ENCODE results near the gene PARD3.

The PARD3 gene

DNA sequence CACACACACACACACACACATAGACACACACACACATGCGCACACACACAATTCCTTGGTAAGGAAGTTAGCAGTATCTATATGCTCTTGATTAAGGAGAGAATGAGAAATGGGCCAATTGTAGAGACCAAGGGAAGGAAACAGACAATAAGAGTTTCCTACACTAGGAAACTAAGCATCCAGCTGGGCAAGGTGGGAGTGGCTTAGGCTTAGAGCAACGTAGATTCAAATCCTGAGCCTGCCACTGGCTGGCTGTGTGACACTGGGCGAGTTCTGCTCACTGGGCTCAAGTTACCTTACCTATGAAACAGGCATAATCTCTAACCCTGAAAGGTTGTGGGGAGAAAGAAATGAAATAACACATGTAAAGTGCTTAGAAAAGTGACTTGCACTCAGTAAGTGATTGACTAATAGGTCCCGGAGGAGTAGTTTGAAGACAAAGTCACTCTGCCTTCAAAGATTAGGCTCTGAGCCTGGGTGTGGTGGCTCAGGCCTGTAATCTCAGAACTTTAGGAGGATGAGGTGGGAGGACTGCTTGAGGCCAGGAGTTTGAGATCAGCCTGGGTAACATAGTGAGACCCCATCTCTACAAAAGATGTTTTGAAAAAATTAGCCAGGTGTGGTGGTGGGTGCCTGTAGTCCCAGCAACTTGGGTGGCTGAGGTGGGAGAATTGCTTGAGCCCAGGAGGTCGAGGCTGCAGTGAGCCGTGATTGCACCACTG is 701.4 kb downstream of the PARD3 start:
- Histone ChIP-seq H3K36me3 (ENCODE audit: control insufficient read depth in 1 of 2, insufficient read depth in 2 of 2, low read length in 2 of 2) (no peaks in the 10 kb centered on the region), H3K4me1 (ENCODE audit: control insufficient read depth in 1 of 2, insufficient read depth in 2 of 2, low read length in 2 of 2) (peaks cover 0 to 2% of the 10 kb centered on the region in 2 experiments)
- WGBS (ENCODE audit: extremely low coverage, insufficient coverage, insufficient read length): no CpG with 5 or more reads among the region's 6 CpGs

DNA sequence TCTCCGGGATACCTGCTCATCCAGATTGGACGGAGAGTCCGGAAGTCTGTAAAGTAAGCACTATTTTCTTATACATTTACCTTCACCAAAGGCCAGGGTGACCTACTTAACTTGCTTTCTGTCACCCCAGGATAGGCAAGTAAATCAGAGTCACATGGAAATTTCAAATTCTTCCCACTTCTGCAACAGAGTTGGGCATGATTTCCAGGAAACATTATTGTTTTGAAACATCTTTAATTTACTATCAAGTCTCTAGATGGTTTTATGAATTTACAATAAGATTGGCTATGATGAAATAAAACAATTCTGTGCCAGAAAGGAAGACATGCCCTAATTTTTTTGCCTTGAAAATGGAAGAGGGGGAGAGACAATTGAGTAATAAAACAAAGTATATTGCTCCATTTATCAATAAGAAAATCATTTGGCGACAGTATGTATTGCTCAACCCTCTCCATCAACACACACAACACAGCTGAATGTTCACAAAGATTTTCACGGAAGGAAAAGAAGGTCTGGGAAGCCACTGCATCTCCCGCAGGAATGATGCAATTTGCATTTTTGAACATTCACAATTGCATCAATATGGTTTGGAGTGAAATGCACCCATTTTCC is 702.8 kb downstream of the PARD3 start:
- Histone ChIP-seq H3K4me2 (ENCODE audit: low read length) (no peak overlapping the region), H3K9ac (ENCODE audit: low read length) (no peak overlapping the region), H3K9me3 (ENCODE audit: insufficient read depth, low read depth, low read length) (no peaks in the 10 kb centered on the region), H4K12ac (ENCODE audit: low read depth, low read length) (no peak overlapping the region), H3K36me3 (ENCODE audit: control insufficient read depth in 1 of 2, insufficient read depth in 2 of 2, low read length in 2 of 2) (no peaks in the 10 kb centered on the region), H2AK5ac (ENCODE audit: low read length) (no peak overlapping the region), H2BK120ac (ENCODE audit: insufficient read depth, low read length, poor library complexity) (no peak overlapping the region), H2AFZ (ENCODE audit: insufficient read depth, low read length, poor library complexity) (no peak overlapping the region), H4K8ac (ENCODE audit: low read depth, low read length) (no peak overlapping the region), H2BK5ac (ENCODE audit: low read depth, low read length, poor library complexity) (no peak overlapping the region), H3K4me3 (ENCODE audit: low read depth, low read length) (no peak overlapping the region), H2BK12ac (ENCODE audit: low read length) (no peak overlapping the region), H4K91ac (ENCODE audit: low read depth, low read length) (no peak overlapping the region), H3K14ac (ENCODE audit: low read length) (no peak overlapping the region), H3K4me1 (ENCODE audit: control insufficient read depth in 1 of 2, insufficient read depth in 2 of 2, low read length in 2 of 2) (peaks cover 0 to 2% of the 10 kb centered on the region in 2 experiments), H3K23ac (ENCODE audit: low read length) (no peak overlapping the region), H3K27ac (ENCODE audit: low read depth, low read length) (no peak overlapping the region), H3K4ac (ENCODE audit: low read depth, low read length) (no peak overlapping the region), H3K27me3 (ENCODE audit: insufficient read depth, low read length) (no peaks in the 10 kb centered on the region), H3K79me1 (ENCODE audit: low read length) (no peaks in the 10 kb centered on the region), H3K79me2 (ENCODE audit: control insufficient read depth, insufficient read depth, low read length, poor library complexity) (no peaks in the 10 kb centered on the region), H3K18ac (ENCODE audit: low read length) (no peak overlapping the region)
- no CpG with 5 or more reads among the region's 6 CpGs for WGBS (ENCODE audit: extremely low coverage, insufficient coverage, insufficient read length)
- DNase-seq: no peak

More for the DNA sequence above, 701.4 kb downstream of the PARD3 start:
- Histone ChIP-seq H3K9me3 (ENCODE audit: insufficient read depth, low read depth, low read length) (no peaks in the 10 kb centered on the region), H3K9ac (ENCODE audit: low read length) (no peak overlapping the region), H4K8ac (ENCODE audit: low read depth, low read length) (no peak overlapping the region), H4K91ac (ENCODE audit: low read depth, low read length) (no peak overlapping the region), H4K12ac (ENCODE audit: low read depth, low read length) (no peak overlapping the region), H2AFZ (ENCODE audit: insufficient read depth, low read length, poor library complexity) (no peak overlapping the region), H3K18ac (ENCODE audit: low read length) (no peak overlapping the region), H2BK12ac (ENCODE audit: low read length) (no peak overlapping the region), H3K4me3 (ENCODE audit: low read depth, low read length) (no peak overlapping the region), H2AK5ac (ENCODE audit: low read length) (no peak overlapping the region), H3K14ac (ENCODE audit: low read length) (no peak overlapping the region), H3K27ac (ENCODE audit: low read depth, low read length) (no peak overlapping the region), H3K23ac (ENCODE audit: low read length) (no peak overlapping the region), H3K4ac (ENCODE audit: low read depth, low read length) (no peak overlapping the region), H2BK120ac (ENCODE audit: insufficient read depth, low read length, poor library complexity) (no peak overlapping the region), H3K4me2 (ENCODE audit: low read length) (no peak overlapping the region), H3K79me1 (ENCODE audit: low read length) (no peaks in the 10 kb centered on the region), H3K79me2 (ENCODE audit: control insufficient read depth, insufficient read depth, low read length, poor library complexity) (no peaks in the 10 kb centered on the region), H3K27me3 (ENCODE audit: insufficient read depth, low read length) (no peaks in the 10 kb centered on the region), H2BK5ac (ENCODE audit: low read depth, low read length, poor library complexity) (no peak overlapping the region)
- DNase-seq: no peak

DNA sequence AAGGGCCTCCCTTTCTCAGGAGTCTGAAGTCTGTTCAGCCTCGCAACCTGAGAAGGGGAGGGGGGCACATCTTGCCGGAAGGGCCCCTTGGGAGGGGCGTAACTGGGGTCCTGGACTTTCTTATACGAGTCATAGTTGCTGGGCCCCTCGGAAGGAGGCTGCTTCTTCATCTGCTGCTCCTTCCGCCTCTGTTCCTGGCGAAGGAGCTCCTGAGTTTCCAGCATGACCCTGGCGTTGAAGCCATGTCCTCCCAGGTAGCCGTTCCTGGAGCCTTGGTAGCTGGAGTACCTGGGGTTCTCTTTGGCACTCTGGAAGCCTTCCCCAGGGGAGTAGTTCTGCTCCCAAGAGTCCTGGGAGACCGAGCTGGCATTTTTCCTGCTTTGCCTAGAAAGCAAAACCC is 703.9 kb downstream of the PARD3 start:
- H2BK12ac ChIP-seq (ENCODE audit: low read length): no peak overlapping the region

DNA sequence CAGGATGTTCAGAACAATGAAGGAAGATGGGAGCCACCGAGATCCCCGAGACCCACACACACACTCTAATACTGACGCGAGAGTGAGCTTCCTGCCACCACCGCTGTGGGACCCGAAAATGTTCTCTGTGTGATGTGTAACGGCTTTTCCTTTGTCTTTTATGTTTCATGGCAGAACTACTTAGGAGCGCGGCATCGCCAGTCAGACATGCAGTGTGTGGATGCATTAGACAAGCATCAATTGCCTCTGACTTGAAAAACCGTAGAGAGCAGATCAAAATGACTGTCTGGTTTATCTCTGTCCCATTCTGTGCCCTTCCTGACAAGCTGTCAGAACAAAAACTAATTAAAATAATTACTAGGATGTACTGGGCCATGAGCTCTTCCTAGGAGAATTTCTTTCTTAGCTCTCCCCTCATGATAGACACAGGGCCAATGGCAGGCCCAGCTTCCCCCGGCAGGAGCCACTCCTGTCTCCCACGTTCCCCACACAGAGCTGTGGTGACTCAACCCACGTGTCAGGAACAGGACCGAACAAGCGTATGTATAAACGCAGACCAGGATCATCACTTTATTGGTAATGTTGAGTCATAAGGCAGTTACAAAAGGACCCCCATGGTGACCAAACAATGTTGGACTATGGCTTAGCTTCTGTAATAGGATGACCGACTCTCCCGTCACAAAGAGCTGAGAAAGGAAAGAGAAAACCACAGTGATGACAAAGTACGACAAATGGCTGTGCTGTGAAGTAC is 705.0 kb downstream of the PARD3 start:
- H3K9ac ChIP-seq (ENCODE audit: low read length): no peak overlapping the region
- H3K18ac ChIP-seq (ENCODE audit: low read length): no peak overlapping the region
- H2AK5ac ChIP-seq (ENCODE audit: low read length): no peak overlapping the region
- H3K23ac ChIP-seq (ENCODE audit: low read length): no peak overlapping the region
- DNase-seq: no peak
- H2BK120ac ChIP-seq (ENCODE audit: insufficient read depth, low read length, poor library complexity): no peak overlapping the region
- no peak overlapping the region for H4K12ac ChIP-seq (ENCODE audit: low read depth, low read length)
- no peaks in the 10 kb centered on the region for H3K4me1 ChIP-seq (ENCODE audit: control insufficient read depth in 1 of 2, insufficient read depth in 2 of 2, low read length in 2 of 2)
- no peak overlapping the region for H3K4me3 ChIP-seq (ENCODE audit: low read depth, low read length)
- no peak overlapping the region for H3K4ac ChIP-seq (ENCODE audit: low read depth, low read length)
- H2AFZ ChIP-seq (ENCODE audit: insufficient read depth, low read length, poor library complexity): no peak overlapping the region
- no peaks in the 10 kb centered on the region for H3K9me3 ChIP-seq (ENCODE audit: insufficient read depth, low read depth, low read length)
- no peak overlapping the region for H3K27ac ChIP-seq (ENCODE audit: low read depth, low read length)
- WGBS (ENCODE audit: extremely low coverage, insufficient coverage, insufficient read length): no CpG with 5 or more reads among the region's 20 CpGs
- H3K79me2 ChIP-seq (ENCODE audit: control insufficient read depth, insufficient read depth, low read length, poor library complexity): no peaks in the 10 kb centered on the region
- H3K4me2 ChIP-seq (ENCODE audit: low read length): no peak overlapping the region
- no peaks in the 10 kb centered on the region for H3K27me3 ChIP-seq (ENCODE audit: insufficient read depth, low read length)
- H3K14ac ChIP-seq (ENCODE audit: low read length): no peak overlapping the region
- no peak overlapping the region for H4K91ac ChIP-seq (ENCODE audit: low read depth, low read length)
- no peak overlapping the region for H4K8ac ChIP-seq (ENCODE audit: low read depth, low read length)
- H3K79me1 ChIP-seq (ENCODE audit: low read length): no peaks in the 10 kb centered on the region
- H2BK12ac ChIP-seq (ENCODE audit: low read length): no peak overlapping the region
- H2BK5ac ChIP-seq (ENCODE audit: low read depth, low read length, poor library complexity): no peak overlapping the region
- no peaks in the 10 kb centered on the region for H3K36me3 ChIP-seq (ENCODE audit: control insufficient read depth in 1 of 2, insufficient read depth in 2 of 2, low read length in 2 of 2)

More for the DNA sequence above, 703.9 kb downstream of the PARD3 start:
- H3K4me3 ChIP-seq (ENCODE audit: low read depth, low read length): no peak overlapping the region
- no peak overlapping the region for H3K14ac ChIP-seq (ENCODE audit: low read length)
- no peak overlapping the region for H3K4me2 ChIP-seq (ENCODE audit: low read length)
- no peak overlapping the region for H4K12ac ChIP-seq (ENCODE audit: low read depth, low read length)
- H2AK5ac ChIP-seq (ENCODE audit: low read length): no peak overlapping the region
- no peaks in the 10 kb centered on the region for H3K36me3 ChIP-seq (ENCODE audit: control insufficient read depth in 1 of 2, insufficient read depth in 2 of 2, low read length in 2 of 2)
- no peak overlapping the region for H4K91ac ChIP-seq (ENCODE audit: low read depth, low read length)
- DNase-seq: no peak
- no peaks in the 10 kb centered on the region for H3K79me2 ChIP-seq (ENCODE audit: control insufficient read depth, insufficient read depth, low read length, poor library complexity)
- H2BK5ac ChIP-seq (ENCODE audit: low read depth, low read length, poor library complexity): no peak overlapping the region
- H3K18ac ChIP-seq (ENCODE audit: low read length): no peak overlapping the region
- H3K9ac ChIP-seq (ENCODE audit: low read length): no peak overlapping the region
- no peaks in the 10 kb centered on the region for H3K27me3 ChIP-seq (ENCODE audit: insufficient read depth, low read length)
- no peak overlapping the region for H3K27ac ChIP-seq (ENCODE audit: low read depth, low read length)
- no peak overlapping the region for H4K8ac ChIP-seq (ENCODE audit: low read depth, low read length)
- no peaks in the 10 kb centered on the region for H3K4me1 ChIP-seq (ENCODE audit: control insufficient read depth in 1 of 2, insufficient read depth in 2 of 2, low read length in 2 of 2)
- WGBS (ENCODE audit: extremely low coverage, insufficient coverage, insufficient read length): no CpG with 5 or more reads among the region's 10 CpGs
- H2BK120ac ChIP-seq (ENCODE audit: insufficient read depth, low read length, poor library complexity): no peak overlapping the region
- no peaks in the 10 kb centered on the region for H3K9me3 ChIP-seq (ENCODE audit: insufficient read depth, low read depth, low read length)
- H2AFZ ChIP-seq (ENCODE audit: insufficient read depth, low read length, poor library complexity): no peak overlapping the region
- H3K79me1 ChIP-seq (ENCODE audit: low read length): no peaks in the 10 kb centered on the region
- H3K4ac ChIP-seq (ENCODE audit: low read depth, low read length): no peak overlapping the region
- no peak overlapping the region for H3K23ac ChIP-seq (ENCODE audit: low read length)

Data from trophoblast cell (in vitro differentiated cells and primary cell).